ENCODE data around the gene PLEKHG4B.
"Not testable (repeated sequence)": the region's sequence is repeated elsewhere in the genome, so short reads cannot be mapped to it uniquely, and the experiment has no call there.

PLEKHG4B gene

GRCh38 chr5:197031-197430 is 105.1 kb downstream of the PLEKHG4B start:
- not testable (repeated sequence) for H3K4me3 ChIP-seq (ENCODE audit: low read length); DNase-seq (ENCODE audit: low read depth)
- TF ChIP-seq, protein P1, sequence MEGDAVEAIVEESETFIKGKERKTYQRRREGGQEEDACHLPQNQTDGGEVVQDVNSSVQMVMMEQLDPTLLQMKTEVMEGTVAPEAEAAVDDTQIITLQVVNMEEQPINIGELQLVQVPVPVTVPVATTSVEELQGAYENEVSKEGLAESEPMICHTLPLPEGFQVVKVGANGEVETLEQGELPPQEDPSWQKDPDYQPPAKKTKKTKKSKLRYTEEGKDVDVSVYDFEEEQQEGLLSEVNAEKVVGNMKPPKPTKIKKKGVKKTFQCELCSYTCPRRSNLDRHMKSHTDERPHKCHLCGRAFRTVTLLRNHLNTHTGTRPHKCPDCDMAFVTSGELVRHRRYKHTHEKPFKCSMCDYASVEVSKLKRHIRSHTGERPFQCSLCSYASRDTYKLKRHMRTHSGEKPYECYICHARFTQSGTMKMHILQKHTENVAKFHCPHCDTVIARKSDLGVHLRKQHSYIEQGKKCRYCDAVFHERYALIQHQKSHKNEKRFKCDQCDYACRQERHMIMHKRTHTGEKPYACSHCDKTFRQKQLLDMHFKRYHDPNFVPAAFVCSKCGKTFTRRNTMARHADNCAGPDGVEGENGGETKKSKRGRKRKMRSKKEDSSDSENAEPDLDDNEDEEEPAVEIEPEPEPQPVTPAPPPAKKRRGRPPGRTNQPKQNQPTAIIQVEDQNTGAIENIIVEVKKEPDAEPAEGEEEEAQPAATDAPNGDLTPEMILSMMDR (conservative IDR thresholded peaks at IDR 0.05; ENCODE audit: low read depth, low read length), result peak; percentile 17

DNA sequence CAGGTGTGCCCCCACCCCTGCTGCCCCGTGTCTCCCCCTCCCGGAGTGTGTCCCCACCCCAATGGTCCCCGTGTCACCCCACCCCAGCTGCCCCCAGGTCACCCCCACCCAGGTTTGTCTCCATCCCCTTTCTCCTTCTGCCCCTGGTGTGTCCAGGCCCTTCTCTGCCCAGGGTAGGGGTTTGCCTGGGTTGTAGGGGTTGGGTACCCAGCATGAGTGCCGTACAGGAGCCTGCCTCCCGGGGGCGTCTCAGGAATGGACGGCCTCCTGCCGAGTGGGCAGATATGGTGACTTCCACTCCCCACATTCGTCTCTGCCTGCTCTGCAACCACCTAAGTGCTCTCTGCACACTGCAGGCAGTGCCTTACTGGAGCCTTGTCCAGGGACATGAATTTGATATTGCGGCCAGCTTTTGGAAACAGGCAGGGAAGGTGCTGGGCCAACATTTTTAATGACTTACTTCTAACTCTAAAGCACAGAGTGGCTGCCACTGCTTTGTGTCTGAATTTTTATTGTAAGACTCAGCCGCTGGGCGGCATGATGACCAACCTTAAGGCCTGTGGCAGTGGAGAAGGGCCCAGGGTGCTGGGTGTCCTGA is 106.0 kb downstream of the PLEKHG4B start:
- no peak for DNase-seq (ENCODE audit: low read depth)
- H3K4me3 ChIP-seq (ENCODE audit: low read length), result no peak overlapping the region
- TF ChIP-seq, protein P1 (conservative IDR thresholded peaks at IDR 0.05; ENCODE audit: low read depth, low read length), result no peak

DNA sequence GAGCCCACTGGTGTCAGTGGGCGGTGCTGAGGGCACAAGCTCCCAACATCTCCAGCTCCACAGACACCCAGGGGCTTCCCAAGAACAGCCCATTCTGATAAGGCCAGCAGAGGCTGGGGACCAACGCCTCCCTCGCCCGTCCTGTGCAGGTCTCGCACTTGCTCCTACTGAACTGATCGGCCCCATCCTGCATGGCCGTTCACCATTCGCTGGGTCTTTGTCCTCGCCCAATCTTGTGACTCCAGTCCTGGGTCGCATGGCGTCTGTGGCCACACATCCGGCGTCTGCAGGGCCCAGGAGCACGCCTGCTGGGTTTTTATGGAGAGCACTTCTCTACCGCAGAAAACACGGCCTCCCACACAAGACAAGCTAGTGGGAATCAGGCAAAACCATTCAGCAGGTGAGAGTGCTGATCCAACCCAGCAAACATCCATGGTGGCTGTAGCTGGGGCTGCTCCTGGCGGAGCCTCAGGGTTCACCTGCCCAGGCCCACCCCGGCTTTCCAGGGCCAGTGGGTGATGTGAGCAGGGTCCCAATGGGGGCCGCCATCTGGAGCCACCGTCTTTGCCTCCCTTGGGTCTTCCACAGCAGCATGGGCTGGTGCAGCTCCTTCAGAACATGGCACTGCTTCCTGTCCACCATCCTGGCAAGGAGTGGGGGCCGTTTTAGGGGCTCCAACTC is 106.7 kb downstream of the PLEKHG4B start:
- no peak for DNase-seq (ENCODE audit: low read depth)
- H3K4me3 ChIP-seq (ENCODE audit: low read length), result no peak overlapping the region
- TF ChIP-seq, protein P1 (conservative IDR thresholded peaks at IDR 0.05; ENCODE audit: low read depth, low read length), result no peak

GRCh38 chr5:199197-199949 is 107.4 kb downstream of the PLEKHG4B start:
- H3K4me3 ChIP-seq (ENCODE audit: low read length), result no peak overlapping the region
- no peak for DNase-seq (ENCODE audit: low read depth)
- TF ChIP-seq, protein P1 (conservative IDR thresholded peaks at IDR 0.05; ENCODE audit: low read depth, low read length), result no peak

- TF ChIP-seq, protein P1 (conservative IDR thresholded peaks at IDR 0.05; ENCODE audit: low read depth, low read length), result no peak
- no peak overlapping the region for H3K4me3 ChIP-seq (ENCODE audit: low read length)
- no peak for DNase-seq (ENCODE audit: low read depth)
Measured at GRCh38 chr5:199950-200645, 108.1 kb downstream of the PLEKHG4B start.

GRCh38 chr5:200985-201384 is 109.0 kb downstream of the PLEKHG4B start:
- TF ChIP-seq, protein P1 (conservative IDR thresholded peaks at IDR 0.05; ENCODE audit: low read depth, low read length), result no peak
- no peak overlapping the region for H3K4me3 ChIP-seq (ENCODE audit: low read length)
- DNase-seq (ENCODE audit: low read depth), result no peak

Measured in retinal pigment epithelial cell (primary cell).